Measurements from ENCODE around the gene GUCY2C. TPM values are rescaled to one million over a fixed set of nuclear protein-coding genes. Genes with fewer than 3 reads are reported as not detected.
"Not testable (repeated sequence)": the region's sequence is repeated elsewhere in the genome, so short reads cannot be mapped to it uniquely, and the experiment has no call there.

The GUCY2C gene
- total RNA-seq: 100 to 1,000 TPM in 3 of 4 donors, 10 to 100 TPM in 1; 25.6 to 176 (median 122) TPM

DNA sequence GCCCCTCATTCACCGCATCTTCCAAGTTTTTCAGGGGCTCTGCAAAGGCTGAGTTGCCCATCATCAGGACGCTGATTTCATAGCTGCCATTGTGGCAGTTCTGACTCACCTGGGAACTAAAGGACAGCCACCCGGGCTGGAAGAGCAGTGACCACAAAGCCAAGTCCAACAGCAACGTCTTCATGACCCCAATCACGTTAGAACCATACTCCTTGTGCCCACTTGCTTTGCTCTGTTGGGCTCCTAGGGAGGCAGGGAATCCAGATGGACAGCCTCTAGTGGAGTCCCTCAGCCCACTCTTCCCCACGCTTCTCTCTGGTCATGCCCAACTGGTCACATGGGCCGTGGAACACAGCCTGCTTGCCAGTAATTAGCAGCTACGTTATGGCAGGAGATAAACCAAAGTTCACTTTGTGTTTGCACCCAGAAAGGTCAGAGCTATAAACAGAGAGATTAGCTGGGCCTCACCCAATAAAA lies at the start of gene GUCY2C:
GUCY2C (minus strand) TSS at position 335 of the 477 bp plus-strand sequence; CDS start at position 184, 151 bp downstream.
- no peaks in the 10 kb centered on the region for H3K9me3 ChIP-seq
- no peaks in the 10 kb centered on the region for H3K27me3 ChIP-seq
- peak; percentile 65 to 72 for TF ChIP-seq POLR2A (IDR thresholded peaks at IDR 0.05)
- TF ChIP-seq, protein P1, sequence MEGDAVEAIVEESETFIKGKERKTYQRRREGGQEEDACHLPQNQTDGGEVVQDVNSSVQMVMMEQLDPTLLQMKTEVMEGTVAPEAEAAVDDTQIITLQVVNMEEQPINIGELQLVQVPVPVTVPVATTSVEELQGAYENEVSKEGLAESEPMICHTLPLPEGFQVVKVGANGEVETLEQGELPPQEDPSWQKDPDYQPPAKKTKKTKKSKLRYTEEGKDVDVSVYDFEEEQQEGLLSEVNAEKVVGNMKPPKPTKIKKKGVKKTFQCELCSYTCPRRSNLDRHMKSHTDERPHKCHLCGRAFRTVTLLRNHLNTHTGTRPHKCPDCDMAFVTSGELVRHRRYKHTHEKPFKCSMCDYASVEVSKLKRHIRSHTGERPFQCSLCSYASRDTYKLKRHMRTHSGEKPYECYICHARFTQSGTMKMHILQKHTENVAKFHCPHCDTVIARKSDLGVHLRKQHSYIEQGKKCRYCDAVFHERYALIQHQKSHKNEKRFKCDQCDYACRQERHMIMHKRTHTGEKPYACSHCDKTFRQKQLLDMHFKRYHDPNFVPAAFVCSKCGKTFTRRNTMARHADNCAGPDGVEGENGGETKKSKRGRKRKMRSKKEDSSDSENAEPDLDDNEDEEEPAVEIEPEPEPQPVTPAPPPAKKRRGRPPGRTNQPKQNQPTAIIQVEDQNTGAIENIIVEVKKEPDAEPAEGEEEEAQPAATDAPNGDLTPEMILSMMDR (IDR thresholded peaks at IDR 0.05): no peak
- H3K4me1 ChIP-seq: no peaks in the 10 kb centered on the region
- peak in 2 of 3 donors; percentile 80 to 83 for DNase-seq
- peak within 1 kb of the TSS in 3 of 4 donors; percentile 70 to 83 (median 72) for H3K27ac ChIP-seq
- H3K36me3 ChIP-seq: no peaks in the 10 kb centered on the region
- peak within 1 kb of the TSS in 3 of 4 donors; percentile 16 to 53 (median 45) for H3K4me3 ChIP-seq

DNA sequence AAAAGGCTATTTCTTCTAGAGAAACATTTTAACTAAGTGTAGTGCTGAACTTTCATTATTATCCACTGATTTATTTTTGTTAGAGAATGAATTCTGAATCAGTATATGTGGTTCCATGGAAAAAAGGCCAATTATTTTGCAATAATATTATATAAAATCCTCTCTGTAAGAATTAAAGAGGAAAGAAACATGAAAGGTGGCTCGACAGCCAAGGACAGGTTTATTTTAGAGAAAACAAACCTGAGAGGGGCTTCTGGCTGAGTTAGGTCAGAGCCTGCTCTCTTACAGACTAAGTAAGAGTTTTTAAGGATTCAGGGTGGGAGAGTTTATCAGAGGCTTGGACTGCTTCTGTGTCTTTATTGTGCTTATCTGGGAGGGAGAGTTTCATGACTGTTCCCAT lies 46.7 kb upstream of the GUCY2C start:
- Histone ChIP-seq H3K27me3 (no peaks in the 10 kb centered on the region), H3K9me3 (no peaks in the 10 kb centered on the region), H3K4me1 (no peaks in the 10 kb centered on the region), H3K36me3 (no peaks in the 10 kb centered on the region), H3K27ac (no peak overlapping the region), H3K4me3 (no peak overlapping the region)
- DNase-seq: no peak
- TF ChIP-seq POLR2A (IDR thresholded peaks at IDR 0.05): no peak
- TF ChIP-seq, protein P1 (IDR thresholded peaks at IDR 0.05): no peak

DNA sequence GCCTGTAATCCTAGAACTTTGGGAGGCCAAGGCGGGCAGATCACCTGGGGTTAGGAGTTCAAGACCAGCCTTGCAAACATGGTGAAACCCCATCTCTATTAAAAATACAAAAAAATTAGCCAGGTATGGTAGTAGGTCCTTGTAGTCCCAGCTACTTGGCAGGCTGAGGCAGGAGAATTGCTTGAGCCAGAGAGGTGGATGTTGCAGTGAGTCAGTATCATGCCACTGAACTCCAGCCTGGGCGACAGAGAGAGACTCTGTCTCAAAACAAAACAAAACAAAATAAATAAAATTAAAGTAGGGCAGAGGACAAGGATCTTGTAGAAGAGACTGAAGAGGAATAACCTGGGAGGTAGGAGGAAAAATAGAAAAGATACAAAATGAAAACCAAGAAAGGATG lies 45.5 kb upstream of the GUCY2C start:
- TF ChIP-seq POLR2A (IDR thresholded peaks at IDR 0.05): no peak
- TF ChIP-seq, protein P1 (IDR thresholded peaks at IDR 0.05): no peak
- no peak overlapping the region for H3K4me3 ChIP-seq
- H3K9me3 ChIP-seq: no peaks in the 10 kb centered on the region
- H3K4me1 ChIP-seq: no peaks in the 10 kb centered on the region
- H3K36me3 ChIP-seq: no peaks in the 10 kb centered on the region
- H3K27ac ChIP-seq: no peak overlapping the region
- no peak for DNase-seq
- no peaks in the 10 kb centered on the region for H3K27me3 ChIP-seq

DNA sequence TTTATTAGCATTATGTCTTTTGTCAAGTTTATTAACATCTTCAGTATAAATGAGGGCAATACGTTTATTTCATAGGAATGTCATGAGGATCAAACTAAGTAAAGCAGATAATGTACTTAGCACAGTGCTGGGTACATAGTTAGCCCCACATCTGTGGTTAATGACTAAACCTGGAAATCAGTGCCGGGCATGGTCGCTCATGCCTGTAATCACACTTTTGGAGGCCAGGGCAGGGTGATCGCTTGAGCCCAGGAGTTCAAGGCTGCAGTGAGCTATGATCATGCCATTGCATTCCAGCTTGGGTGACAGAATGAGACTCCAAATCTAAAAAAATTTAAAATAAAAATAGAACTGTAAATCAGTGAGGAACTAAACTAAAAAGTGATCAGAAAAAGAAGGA lies 44.8 kb upstream of the GUCY2C start:
- DNase-seq: no peak

DNA sequence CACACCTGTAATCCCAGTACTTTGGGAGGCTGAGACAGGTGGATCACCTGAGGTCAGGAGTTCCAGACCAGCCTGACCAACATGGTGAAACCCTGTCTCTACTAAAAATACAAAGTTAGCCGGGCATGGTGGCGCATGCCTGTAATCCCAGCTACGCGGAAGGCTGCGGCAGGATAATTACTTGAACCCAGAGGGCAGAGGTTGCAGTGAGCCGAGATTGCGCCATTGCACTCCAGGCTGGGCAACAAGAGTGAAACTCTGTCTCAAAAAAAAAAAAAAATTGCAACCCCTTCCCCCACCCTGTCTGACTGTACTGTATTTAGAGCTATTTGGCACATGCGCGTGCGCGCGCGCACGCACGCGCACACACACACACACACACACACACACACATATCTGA lies 40.0 kb upstream of the GUCY2C start:
- H3K4me3 ChIP-seq, H3K36me3 ChIP-seq, H3K4me1 ChIP-seq, DNase-seq, H3K9me3 ChIP-seq, H3K27ac ChIP-seq, H3K27me3 ChIP-seq: not testable (repeated sequence)

More for the DNA sequence above, 44.8 kb upstream of the GUCY2C start:
- Histone ChIP-seq H3K9me3 (no peaks in the 10 kb centered on the region), H3K4me3 (no peak overlapping the region), H3K27ac (no peak overlapping the region), H3K36me3 (no peaks in the 10 kb centered on the region), H3K27me3 (no peaks in the 10 kb centered on the region), H3K4me1 (no peaks in the 10 kb centered on the region)
- TF ChIP-seq, protein P1 (IDR thresholded peaks at IDR 0.05): no peak
- no peak for TF ChIP-seq POLR2A (IDR thresholded peaks at IDR 0.05)

DNA sequence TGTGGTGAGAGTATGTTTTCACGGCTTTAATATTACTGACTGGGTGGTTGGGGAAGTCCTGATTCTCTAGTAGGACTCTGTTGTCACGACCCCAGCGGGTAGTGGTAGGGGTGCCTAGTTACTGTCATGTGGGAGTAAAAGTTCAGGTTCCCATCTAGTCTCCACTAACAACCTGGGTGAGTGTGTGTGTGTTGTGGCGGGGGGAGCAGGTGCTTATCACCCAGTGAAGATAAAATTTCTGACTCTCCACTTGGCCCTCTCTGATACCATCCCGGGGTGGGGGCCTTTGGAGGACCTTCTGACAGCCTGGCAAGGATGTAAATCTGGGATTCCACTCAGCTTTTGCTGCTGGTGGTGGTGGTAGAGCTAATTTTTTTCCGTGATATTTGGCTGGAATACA lies 35.4 kb upstream of the GUCY2C start:
- no peaks in the 10 kb centered on the region for H3K9me3 ChIP-seq
- no peak for DNase-seq
- no peaks in the 10 kb centered on the region for H3K36me3 ChIP-seq
- no peak for TF ChIP-seq POLR2A (IDR thresholded peaks at IDR 0.05)
- TF ChIP-seq, protein P1 (IDR thresholded peaks at IDR 0.05): no peak
- H3K4me3 ChIP-seq: no peak overlapping the region
- no peaks in the 10 kb centered on the region for H3K4me1 ChIP-seq
- H3K27me3 ChIP-seq: no peaks in the 10 kb centered on the region
- H3K27ac ChIP-seq: no peak overlapping the region
